Cardiac muscle cell (in vitro differentiated cells and primary cell): ENCODE results near the gene NAT8L. TPM values are rescaled to one million over a fixed set of nuclear protein-coding genes. Genes with fewer than 3 reads are reported as not detected.

Experiments
- DNase-seq, 2 donors: peaks; one replicate each; pipeline versions ENCODE4 v3.0.0 to v3.0.0-alpha.2; 2010 to 2017; ENCODE audit warnings: low read depth in 1 of 2, low spot score in 1 of 2
- H3K27ac ChIP-seq: fragments of 200-600 bp; sonication (generic); 2 replicates; pipeline ENCODE4 v1.5.1; 2016
- H3K27me3 ChIP-seq: fragments of 200-600 bp; sonication (generic); 2 replicates; pipeline ENCODE4 v1.6.0; 2016; ENCODE audit warnings: control low read depth
- H3K36me3 ChIP-seq: fragments of 200-600 bp; sonication (generic); 2 replicates; pipeline ENCODE4 v1.5.1; 2016; ENCODE audit warnings: control low read depth
- H3K4me1 ChIP-seq: fragments of 200-600 bp; sonication (generic); 2 replicates; pipeline ENCODE4 v1.8.1; 2017; ENCODE audit warnings: low read depth, mild to moderate bottlenecking, mixed run types
- H3K4me3 ChIP-seq: fragments of 200-600 bp; sonication (generic); 2 replicates; pipeline ENCODE4 v1.5.1; 2016; ENCODE audit warnings: mild to moderate bottlenecking
- H3K9me3 ChIP-seq: fragments of 200-600 bp; sonication (generic); 2 replicates; pipeline ENCODE4 v1.5.1; 2017; ENCODE audit warnings: low read depth, mild to moderate bottlenecking, control low read depth
- polyA plus RNA-seq: library from polyadenylated mRNA; unstranded; fragments of >200 nt; fragmentation: Nextera tagmentation; extraction: Ambion mirVana; gene quantifications from 2 replicates; pipeline ENCODE4 v1.2.1, GENCODE V29; 2016
- total RNA-seq: library from RNA; depleted of rRNA; stranded (reverse); fragments of >200 nt; gene quantifications from 2 replicates; pipeline ENCODE4 v1.2.3, GENCODE V29; 2016
- TF ChIP-seq, protein P1 (sequence below): IDR thresholded peaks from 2 replicates; pipeline ENCODE4 v1.5.1; 2012; ENCODE audit warnings: low read depth, mild to moderate bottlenecking, low read length

The NAT8L gene
- total and polyA plus RNA-seq, 2 experiments from 2014 or later, result 5.5 to 20.9 TPM

DNA sequence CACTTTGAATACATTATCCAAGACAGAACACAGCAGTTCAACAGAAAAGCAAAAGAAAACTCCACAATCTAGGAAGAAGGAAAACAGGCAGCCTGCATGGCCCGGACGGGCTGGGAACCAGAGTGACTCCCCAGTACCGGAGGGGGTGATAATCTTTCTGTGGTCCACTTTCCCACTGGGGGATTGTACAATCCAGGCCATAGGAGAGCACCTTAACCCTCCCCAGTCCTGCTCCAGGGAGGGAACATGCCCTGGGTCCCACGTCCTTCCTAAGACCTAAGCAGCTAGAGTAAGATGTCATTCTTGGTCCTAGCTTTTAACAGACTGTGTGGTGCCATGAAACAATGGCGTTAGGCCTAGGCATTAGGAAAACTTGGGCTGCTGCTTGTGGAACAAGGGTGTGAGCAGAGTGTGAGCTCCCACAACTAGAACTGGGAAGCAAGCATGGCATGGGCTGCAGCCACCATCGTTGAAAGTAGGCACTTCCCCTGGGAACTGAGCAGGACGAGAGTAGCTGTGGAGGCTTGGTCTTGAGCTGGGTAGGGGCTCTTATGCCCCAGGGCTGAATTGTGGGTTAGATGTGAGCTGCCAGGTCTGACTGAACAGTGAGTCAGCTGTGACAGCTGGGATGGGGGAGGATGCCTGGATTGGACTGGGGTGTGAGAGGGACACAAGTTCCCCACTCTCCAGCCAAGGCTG, 42.4 kb downstream of the NAT8L start:
- TF ChIP-seq, protein P1, sequence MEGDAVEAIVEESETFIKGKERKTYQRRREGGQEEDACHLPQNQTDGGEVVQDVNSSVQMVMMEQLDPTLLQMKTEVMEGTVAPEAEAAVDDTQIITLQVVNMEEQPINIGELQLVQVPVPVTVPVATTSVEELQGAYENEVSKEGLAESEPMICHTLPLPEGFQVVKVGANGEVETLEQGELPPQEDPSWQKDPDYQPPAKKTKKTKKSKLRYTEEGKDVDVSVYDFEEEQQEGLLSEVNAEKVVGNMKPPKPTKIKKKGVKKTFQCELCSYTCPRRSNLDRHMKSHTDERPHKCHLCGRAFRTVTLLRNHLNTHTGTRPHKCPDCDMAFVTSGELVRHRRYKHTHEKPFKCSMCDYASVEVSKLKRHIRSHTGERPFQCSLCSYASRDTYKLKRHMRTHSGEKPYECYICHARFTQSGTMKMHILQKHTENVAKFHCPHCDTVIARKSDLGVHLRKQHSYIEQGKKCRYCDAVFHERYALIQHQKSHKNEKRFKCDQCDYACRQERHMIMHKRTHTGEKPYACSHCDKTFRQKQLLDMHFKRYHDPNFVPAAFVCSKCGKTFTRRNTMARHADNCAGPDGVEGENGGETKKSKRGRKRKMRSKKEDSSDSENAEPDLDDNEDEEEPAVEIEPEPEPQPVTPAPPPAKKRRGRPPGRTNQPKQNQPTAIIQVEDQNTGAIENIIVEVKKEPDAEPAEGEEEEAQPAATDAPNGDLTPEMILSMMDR, result no peak
- Histone ChIP-seq H3K4me3 (no peak overlapping the region), H3K27me3 (no peaks in the 10 kb centered on the region), H3K9me3 (no peaks in the 10 kb centered on the region), H3K36me3 (no peaks in the 10 kb centered on the region), H3K27ac (no peak overlapping the region), H3K4me1 (no peaks in the 10 kb centered on the region)
- DNase-seq, result no peak

DNA sequence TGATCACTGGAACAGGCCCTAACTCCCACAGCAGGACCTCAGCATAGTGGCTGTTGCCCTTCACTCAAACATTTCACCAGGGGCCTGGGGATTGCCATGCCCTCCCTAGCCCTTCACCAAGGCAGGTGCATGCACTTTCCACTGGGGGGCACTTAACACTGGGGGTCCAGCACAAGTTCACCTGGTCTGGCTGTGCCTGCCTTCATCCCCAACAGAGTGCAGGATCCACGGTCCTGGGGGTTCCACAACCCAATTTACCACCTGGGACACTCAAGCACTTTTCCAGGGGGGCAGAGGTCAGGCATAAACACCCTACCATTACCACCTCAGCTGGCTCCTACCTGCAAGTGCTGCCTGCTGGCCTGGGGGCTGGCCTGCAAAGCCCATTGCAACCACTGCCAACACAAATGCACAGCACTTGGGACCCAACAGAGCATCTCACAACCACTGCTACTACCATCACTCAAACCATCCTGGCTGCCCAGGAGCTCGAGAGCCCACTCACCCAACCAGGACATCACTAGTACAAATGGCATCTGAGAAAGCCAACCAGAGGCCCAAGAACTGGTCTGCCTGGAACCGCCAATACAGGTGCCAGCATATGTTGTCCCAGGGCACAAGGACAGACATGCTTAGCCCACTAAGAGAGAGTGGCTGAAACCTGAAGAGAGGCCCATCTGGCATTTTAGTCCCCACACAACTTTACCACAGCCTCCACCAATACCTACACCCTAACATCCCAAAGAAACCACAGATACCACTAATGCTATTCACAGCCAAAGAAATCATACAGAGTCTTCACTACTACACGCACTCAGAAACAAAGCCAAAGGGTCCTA, 43.1 kb downstream of the NAT8L start:
- TF ChIP-seq, protein P1, result no peak
- Histone ChIP-seq H3K4me3 (no peak overlapping the region), H3K4me1 (no peaks in the 10 kb centered on the region), H3K27me3 (no peaks in the 10 kb centered on the region), H3K27ac (no peak overlapping the region), H3K36me3 (no peaks in the 10 kb centered on the region), H3K9me3 (no peaks in the 10 kb centered on the region)
- DNase-seq, result no peak

DNA sequence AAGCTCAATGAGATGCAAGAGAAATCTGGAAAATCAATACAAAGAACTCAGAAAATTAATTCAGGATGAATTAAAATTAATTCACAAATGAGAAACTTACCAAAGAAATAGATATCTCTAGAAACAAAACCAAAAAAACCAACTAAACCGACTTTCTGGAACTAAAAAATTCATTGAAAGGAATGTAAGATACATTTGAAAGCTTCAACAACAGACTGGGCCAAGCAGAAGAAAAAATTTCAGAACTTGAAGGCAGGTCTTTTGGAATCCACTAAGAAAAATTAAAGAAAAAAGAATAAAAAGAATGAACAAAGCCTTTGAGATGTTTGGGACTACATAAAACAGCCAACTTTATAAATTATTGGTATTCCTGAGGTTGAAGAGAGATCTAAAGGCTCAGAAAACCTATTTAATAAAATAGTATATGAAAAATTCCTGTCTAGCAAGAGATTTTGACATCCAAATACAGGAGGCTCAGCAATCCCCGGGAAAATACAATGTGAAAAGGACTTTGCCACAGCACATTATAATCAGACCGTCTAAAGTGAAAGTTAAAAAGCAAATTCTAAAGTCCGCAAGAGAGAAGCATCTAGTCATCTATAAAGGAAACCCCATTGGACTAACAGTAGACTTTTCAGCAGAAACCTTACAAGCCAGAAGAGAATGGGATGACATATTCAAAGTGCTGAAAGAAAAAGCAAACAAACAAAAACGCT, 44.2 kb downstream of the NAT8L start:
- DNase-seq, result no peak
- Histone ChIP-seq H3K4me1 (no peaks in the 10 kb centered on the region), H3K27me3 (no peaks in the 10 kb centered on the region), H3K4me3 (no peak overlapping the region), H3K36me3 (no peaks in the 10 kb centered on the region), H3K9me3 (no peaks in the 10 kb centered on the region), H3K27ac (no peak overlapping the region)
- TF ChIP-seq, protein P1, result no peak

DNA sequence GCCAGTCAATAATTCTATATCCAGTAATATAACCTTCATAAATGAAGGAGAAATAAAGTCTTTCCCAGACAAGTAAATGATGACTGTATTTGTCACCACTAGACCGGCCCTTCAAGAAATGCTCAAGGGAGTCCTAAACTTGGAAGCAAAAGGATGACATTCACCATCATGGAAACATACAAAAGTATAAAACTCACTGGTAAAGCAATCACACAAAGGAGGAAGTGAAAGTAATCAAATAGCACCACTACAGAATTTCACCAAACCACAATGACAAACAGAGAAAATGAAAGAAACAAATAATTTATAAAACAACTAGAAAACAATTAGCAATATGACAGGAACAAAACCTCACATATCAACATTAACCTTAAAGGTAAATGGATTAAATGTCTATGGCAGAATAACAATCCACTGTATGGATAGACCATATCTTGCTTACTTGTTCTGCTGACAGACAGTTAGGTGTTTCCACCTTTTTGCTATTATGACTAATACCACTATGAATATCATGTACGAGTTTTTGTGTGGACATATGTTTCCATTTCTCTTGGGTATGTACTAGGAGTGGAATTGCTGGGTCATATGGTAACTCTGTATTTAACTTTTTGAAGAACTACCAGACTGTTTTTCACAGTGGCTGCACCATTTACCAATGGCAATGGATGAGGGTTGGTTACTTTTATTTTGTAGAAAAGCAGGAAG, 44.9 kb downstream of the NAT8L start:
- DNase-seq, result no peak
- no peaks in the 10 kb centered on the region for H3K27me3 ChIP-seq
- H3K27ac ChIP-seq, result no peak overlapping the region
- no peaks in the 10 kb centered on the region for H3K4me1 ChIP-seq
- H3K36me3 ChIP-seq, result no peaks in the 10 kb centered on the region
- no peaks in the 10 kb centered on the region for H3K9me3 ChIP-seq
- H3K4me3 ChIP-seq, result no peak overlapping the region
- TF ChIP-seq, protein P1, result no peak
